Urinary bladder (tissue), 4 donors: ENCODE data around the gene STAU1. TPM values are rescaled to one million over a fixed set of nuclear protein-coding genes. Genes with fewer than 3 reads are reported as not detected.
"Not testable (repeated sequence)": the region's sequence is repeated elsewhere in the genome, so short reads cannot be mapped to it uniquely, and the experiment has no call there.

Experiments used
- DNase-seq: peaks from one replicate; pipeline ENCODE4 v3.0.0-alpha.2; 2015; ENCODE audit errors: extremely low spot score
- H3K27ac ChIP-seq: one replicate; pipeline ENCODE4 v1.5.1; 2013; ENCODE audit warnings: low read depth, mild to moderate bottlenecking, moderate library complexity
- H3K36me3 ChIP-seq: one replicate; pipeline ENCODE4 v1.6.1; 2013; ENCODE audit warnings: mild to moderate bottlenecking, moderate library complexity; ENCODE audit not compliant: insufficient read depth
- H3K4me1 ChIP-seq: one replicate; pipeline ENCODE4 v1.6.1; 2013; ENCODE audit warnings: mild to moderate bottlenecking, moderate library complexity; ENCODE audit not compliant: insufficient read depth
- H3K4me3 ChIP-seq: one replicate; pipeline ENCODE4 v1.5.1; 2013; ENCODE audit warnings: low read depth, low read length
- WGBS: extraction: QIAGEN DNeasy Blood & Tissue Kit; methylation state at CpG from one replicate; pipeline ENCODE4 v1.1.7; 2013; 5-methylcytosine and 5-hydroxymethylcytosine counted together
- polyA plus RNA-seq: library from polyadenylated mRNA; stranded (reverse); fragments of 200-250 nt; gene quantifications from one replicate; pipeline ENCODE4 v1.2.3, GENCODE V29; 2013
- total RNA-seq: library from RNA; depleted of rRNA; stranded (reverse); fragments of >200 nt; gene quantifications from one replicate; pipeline ENCODE4 v1.2.3, GENCODE V29; 2014
- donor health status: healthy with polysubstance abuse.
- donor health status: healthy.

STAU1 gene
- total and polyA plus RNA-seq, 2 donors, result 46.4 to 61.0 TPM

DNA sequence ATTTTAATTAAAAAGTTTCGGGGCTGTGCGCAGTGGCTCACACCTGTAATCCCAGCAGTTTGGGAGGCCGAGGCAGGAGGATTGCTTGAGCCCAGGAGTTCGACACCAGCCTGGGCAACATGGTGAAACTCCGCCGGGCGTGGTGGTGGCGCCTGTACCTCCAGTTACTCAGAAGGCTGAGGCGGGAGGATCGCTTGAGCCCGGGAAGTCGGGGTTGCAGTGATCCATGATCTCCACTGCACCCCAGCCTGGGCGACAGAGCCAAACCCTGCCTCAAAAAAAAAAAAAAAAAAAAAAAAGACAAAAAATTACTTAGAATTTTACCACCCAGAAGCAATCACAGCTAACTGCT is 30.6 kb upstream of the STAU1 start:
- H3K36me3 ChIP-seq, H3K4me1 ChIP-seq, H3K27ac ChIP-seq, H3K4me3 ChIP-seq, DNase-seq: not testable (repeated sequence)
- WGBS, result 60% methylated on average over 13 of the region's 13 CpGs

DNA sequence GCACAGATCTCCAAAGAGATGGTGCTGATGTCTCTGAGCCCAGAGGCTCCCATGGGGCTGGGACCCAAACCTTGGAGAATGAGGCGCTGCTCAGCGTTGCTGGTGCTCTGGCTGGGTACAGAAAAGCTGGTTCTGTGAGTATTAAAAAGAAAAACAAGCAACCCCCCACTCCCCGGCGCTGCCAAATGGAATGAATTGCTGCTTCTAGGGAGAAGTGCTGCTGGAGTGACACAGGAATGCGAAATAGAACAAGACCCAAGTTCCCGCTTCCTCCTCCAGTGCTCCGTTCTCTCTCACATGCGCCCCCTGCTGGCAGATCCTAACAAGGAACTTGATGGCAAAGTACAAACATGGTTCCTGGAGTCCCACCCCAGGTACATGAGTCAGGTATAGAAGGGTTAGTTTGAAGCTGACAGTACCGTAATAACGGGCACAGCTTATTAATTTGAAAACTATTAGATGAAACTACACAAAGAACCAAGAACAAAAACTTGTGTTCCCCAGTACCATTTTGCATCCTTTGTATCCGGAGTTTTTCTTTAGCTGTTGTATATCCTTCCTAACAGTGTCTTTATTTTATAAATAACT is 29.0 kb upstream of the STAU1 start:
- DNase-seq, result peak; percentile 87
- no peak overlapping the region for H3K27ac ChIP-seq
- H3K4me3 ChIP-seq, result no peak overlapping the region
- no peaks in the 10 kb centered on the region for H3K36me3 ChIP-seq
- H3K4me1 ChIP-seq, result no peaks in the 10 kb centered on the region
- 18% methylated on average over 11 of the region's 11 CpGs for WGBS

DNA sequence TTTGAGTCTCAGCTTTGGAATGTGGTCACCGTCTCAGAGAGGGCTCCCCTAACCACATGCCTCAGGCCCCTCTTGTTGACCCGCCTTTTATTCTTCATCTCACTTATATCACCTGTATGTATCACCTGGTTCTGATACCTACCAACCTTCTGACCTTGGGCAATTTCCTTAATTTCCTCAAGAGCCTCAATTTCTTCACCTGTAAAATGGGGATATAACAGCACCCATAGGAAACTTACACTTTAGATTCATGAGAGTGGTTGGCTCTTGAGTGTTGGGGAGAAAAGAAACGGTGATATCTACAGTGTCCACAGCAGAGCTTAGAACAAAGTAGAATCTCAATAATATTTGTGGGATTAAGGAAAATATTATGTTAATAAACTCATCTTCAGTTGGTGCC is 27.1 kb upstream of the STAU1 start:
- Histone ChIP-seq H3K27ac (no peak overlapping the region), H3K4me3 (no peak overlapping the region), H3K36me3 (no peaks in the 10 kb centered on the region), H3K4me1 (no peaks in the 10 kb centered on the region)
- 85% methylated on average over 3 of the region's 3 CpGs for WGBS
- no peak for DNase-seq

DNA sequence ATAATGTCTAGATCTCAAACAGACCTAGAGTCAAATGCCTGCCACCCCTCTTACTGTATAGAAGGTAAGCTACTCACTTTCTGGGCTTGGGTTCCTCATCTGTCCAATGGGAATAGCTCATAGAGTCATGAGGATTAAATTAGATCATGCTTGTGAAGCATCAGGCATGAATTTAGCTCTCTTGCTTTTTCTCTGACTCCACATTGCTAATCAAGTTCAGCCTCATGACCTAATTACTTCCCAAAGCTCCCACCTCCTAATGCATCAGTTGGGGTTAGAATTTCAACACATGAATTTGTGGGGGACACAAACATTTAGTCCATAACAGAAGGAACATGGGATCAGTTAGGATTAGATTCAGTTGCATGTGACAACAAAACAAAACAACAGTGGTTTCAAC is 26.4 kb upstream of the STAU1 start:
- Histone ChIP-seq H3K4me1 (no peaks in the 10 kb centered on the region), H3K27ac (no peak overlapping the region), H3K36me3 (no peaks in the 10 kb centered on the region), H3K4me3 (no peak overlapping the region)
- no peak for DNase-seq

DNA sequence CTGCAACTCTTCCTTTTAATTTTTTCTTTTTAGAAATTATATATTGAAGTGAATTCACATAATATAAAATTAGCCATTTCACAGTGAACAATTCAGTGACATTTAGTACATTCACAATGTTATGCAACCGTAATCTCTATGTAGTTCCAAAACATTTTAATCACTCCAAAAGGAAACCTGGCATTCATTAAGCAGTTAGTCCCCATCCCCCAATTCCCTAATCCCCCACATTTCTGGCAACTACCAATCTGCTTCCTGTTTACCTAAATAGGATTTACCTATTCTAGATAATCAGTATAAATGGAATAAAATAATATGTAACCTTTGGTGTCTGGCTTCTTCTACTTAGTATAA is 22.6 kb upstream of the STAU1 start:
- H3K4me1 ChIP-seq, result no peaks in the 10 kb centered on the region
- H3K4me3 ChIP-seq, result no peak overlapping the region
- no peak for DNase-seq
- no peak overlapping the region for H3K27ac ChIP-seq
- no peaks in the 10 kb centered on the region for H3K36me3 ChIP-seq
- 55% methylated on average over 1 of the region's 1 CpG for WGBS

DNA sequence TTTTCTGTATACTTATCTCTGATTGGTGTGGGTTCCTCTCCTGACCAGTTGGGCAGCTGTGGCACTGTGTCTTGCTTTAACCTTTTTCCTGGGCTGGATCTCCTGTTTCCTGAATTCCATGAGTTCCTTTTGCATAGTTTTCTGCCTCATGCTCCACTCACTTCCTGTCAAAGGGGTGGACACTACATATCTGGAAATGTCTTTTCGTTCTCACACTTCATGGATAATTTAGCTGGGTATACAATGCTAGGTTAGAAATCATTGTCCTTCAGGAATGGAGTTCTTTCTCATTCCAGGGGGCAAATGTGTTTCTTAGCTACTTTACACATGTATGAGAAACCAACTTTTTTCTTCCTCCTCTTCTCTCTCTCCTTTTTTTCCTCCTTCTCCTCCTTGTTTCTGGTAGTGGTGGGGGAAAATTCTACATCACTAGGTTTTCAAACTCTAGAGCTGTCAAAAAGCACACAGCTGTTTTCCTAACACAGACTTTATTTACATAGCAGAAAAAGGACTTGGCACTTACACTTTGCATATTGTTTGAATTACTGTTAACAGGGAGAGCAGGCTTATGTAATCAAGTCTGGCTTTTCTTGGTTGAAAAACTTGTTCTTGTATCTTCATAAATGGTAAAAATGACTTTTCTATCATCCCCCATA is 22.1 kb upstream of the STAU1 start:
- H3K4me1 ChIP-seq, result no peaks in the 10 kb centered on the region
- no peak overlapping the region for H3K4me3 ChIP-seq
- no peaks in the 10 kb centered on the region for H3K36me3 ChIP-seq
- 96% methylated on average over 1 of the region's 1 CpG for whole genome bisulfite sequencing
- no peak overlapping the region for H3K27ac ChIP-seq
- DNase-seq, result no peak

DNA sequence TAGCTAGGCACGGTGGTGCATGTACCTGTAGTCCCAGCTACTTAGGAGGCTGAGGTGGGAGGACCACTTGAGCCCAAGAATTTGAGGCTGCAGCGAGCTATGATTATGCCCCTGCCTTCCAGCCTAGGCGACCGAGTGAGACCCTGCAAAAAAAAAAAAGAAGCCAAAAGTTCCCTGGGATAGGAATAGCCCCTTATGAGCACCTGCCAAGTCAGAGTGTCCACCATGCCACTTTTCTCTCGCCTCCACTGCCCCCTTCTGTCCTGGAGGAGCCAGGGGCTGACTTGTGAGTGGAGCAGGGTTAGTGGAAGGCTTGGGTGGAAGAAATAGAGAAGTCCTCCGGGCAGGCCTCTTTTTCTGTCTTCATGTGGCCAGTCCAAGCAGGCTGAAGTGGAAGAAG is 18.9 kb upstream of the STAU1 start:
- H3K27ac ChIP-seq, result no peak overlapping the region
- H3K4me3 ChIP-seq, result no peak overlapping the region
- DNase-seq, result no peak
- H3K4me1 ChIP-seq, result no peaks in the 10 kb centered on the region
- WGBS, result 91% methylated on average over 6 of the region's 6 CpGs
- H3K36me3 ChIP-seq, result no peaks in the 10 kb centered on the region

DNA sequence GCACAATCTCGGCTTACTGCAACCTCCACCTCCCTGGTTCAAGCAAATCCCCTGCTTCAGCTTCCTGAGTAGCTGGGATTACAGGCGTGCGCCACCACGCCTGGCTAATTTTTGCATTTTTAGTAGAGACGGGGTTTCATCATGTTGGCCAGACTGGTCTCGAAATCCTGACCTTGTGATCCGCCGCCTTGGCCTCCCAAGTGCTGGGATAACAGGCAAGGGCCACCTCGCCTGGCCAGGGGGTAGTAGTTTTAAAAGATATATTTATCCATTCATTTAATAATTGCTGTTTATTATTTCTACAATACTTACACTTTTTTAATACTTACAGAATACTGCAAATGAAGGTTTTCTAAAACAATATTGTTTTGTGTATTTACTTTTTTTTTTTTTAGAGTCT is 15.6 kb upstream of the STAU1 start:
- 92% methylated on average over 9 of the region's 9 CpGs for WGBS
- Histone ChIP-seq H3K4me3 (no peak overlapping the region), H3K27ac (no peak overlapping the region), H3K4me1 (no peaks in the 10 kb centered on the region), H3K36me3 (no peaks in the 10 kb centered on the region)
- no peak for DNase-seq

DNA sequence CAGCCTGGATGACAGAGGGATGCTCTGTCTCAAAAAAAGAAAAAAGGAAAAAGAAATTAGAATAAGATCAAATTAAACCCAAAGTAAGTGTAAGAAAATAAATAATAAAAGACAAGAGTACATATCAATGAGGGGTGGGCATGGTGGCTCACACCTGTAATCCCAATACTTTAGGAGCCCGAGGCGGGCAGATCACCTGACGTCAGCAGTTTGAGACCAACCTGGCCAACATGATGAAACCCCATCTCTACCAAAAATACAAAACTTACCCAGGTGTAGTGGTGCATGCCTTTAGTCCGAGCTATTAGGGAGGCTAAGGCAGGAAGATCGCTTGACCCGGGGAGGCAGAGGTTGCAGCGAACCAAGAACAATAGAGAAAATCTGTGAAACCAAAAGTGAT is 14.9 kb upstream of the STAU1 start:
- no peak overlapping the region for H3K4me3 ChIP-seq
- WGBS, result 93% methylated on average over 7 of the region's 7 CpGs
- H3K36me3 ChIP-seq, result no peaks in the 10 kb centered on the region
- H3K27ac ChIP-seq, result no peak overlapping the region
- DNase-seq, result no peak
- H3K4me1 ChIP-seq, result no peaks in the 10 kb centered on the region

DNA sequence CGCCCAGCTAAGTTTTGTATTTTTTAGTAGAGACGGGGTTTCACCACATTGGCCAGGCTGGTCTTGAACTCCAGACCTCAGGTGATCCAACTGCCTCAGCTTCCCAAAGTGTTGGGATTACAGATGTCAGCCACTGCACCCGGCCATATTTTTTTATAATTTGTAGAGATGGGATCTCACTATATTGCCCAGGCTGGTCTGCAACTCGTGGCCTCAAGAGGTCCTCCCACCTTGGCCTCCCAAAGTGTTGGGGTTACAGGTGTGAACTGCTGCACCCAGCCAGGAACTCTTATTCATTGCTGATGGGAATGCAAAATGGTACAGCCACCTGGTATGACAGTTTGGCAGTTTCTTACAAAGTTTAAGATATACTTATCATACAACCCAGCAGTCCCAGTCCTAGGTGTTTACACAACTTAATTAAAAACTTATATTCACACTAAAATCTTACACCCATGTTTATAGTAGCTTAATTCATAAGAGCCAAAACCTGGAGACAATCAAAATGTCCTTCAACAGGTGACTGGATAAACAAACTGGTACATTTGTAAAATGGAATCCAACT is 11.7 kb upstream of the STAU1 start:
- 87% methylated on average over 4 of the region's 4 CpGs for WGBS
- Histone ChIP-seq H3K4me3 (no peak overlapping the region), H3K4me1 (no peaks in the 10 kb centered on the region), H3K27ac (no peak overlapping the region), H3K36me3 (no peaks in the 10 kb centered on the region)
- DNase-seq, result no peak

DNA sequence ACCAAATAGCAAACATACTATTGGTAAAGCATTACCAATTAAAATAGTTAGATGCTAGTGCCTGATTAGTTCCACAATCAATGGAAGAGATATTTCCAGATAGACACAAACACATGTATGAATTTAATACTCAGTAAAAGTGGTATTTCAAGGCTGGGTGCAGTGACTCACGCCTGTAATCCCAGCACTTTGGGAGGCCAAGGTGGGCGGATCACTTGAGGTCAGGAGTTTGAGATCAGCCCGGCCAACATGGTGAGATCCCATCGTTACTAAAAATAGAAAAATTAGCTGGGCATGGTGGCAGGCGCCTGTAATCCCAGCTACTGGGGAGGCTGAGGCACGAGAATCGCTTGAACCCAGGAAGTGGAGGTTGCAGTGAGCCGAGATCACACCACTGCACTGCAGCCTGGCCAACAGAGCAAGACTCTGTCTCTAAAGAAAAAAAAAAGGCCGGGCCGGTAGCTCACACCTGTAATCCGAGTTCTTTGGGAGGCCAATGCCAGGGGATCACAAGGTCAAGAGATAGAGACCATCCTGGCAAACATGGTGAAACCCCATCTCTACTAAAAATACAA is 4.9 kb upstream of the STAU1 start:
- WGBS, result 80% methylated on average over 11 of the region's 11 CpGs
- H3K4me3 ChIP-seq, H3K27ac ChIP-seq: not testable (repeated sequence)

DNA sequence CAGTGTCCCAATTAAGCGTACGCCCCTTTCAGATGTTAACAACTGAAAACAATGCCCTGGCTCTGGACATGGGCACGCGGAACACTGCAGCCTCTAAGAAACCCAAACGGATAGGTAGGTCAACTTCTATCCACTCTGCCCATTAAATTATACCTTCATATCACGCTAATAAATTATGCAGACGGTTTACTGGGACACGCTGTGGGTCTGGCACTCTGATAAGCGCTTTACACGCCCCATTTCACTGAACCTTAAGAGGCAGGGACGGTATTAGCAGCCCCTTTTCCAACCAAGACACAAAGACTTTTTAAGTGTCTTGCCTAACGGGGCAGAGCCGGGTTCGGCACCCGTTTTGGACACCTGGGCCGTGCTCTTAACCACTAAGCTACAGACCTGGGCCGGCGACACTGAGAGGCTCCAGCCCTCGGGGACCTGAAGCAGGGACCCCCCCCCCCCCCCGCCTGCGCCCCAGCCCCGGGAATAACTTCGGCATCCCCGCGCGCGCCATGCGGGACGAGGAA is 744 bp downstream of the STAU1 start:
- Histone ChIP-seq H3K4me1 (no peaks in the 10 kb centered on the region), H3K27ac (peak overlapping the region; percentile 94), H3K4me3 (peak overlapping the region; percentile 100), H3K36me3 (no peaks in the 10 kb centered on the region)
- DNase-seq, result no peak
- WGBS, result under 1% methylated on average over 29 of the region's 29 CpGs

More for the DNA sequence above, 4.9 kb upstream of the STAU1 start:
- H3K36me3 ChIP-seq, H3K4me1 ChIP-seq, DNase-seq: not testable (repeated sequence)

DNA sequence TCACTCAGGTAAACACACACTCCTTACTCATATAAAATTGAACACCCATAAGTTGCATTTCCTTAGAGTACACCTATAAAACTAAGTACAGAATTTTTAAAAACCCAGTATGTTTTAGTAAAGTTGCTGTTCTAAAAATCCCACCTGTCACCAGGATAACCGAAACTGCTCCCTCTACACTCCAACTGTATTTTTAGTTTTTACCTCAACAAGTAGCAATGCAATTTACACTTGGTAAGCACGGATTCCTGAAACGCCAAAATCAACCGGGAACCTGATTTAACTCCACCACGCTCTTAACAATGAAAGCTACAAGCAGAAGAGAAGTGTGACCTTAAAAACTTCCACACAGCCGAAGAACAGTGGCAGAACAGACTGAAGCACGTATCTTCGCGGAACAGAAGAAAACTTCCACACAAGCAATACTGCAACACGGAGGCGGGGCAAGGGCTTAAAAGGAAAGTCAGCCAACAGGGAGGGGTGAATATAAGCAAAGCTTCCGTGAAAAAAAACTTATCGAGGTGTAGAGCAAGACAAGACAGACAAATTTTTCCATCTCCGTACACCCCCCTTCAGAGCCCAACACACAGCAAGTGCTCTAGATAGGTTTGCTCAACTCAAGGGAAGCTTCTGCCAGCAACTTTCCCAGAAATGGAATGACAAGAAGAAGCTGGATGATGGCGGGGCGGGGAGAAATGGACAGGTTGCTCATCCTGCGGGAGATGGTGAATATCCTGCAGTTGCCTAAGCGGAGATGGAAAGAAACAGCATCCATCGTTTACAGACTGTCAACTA is 1.4 kb downstream of the STAU1 start:
- Histone ChIP-seq H3K36me3 (no peaks in the 10 kb centered on the region), H3K4me1 (no peaks in the 10 kb centered on the region), H3K27ac (peak overlapping the region; percentile 27), H3K4me3 (peak overlapping the region; percentile 100)
- peak; percentile 33 for DNase-seq
- under 1% methylated on average over 19 of the region's 19 CpGs for WGBS
